Measurements from ENCODE around the gene MAGI2.
A peak's percentile ranks its signal among the peaks of the same experiment; 100 is the strongest.

MAGI2 gene

DNA sequence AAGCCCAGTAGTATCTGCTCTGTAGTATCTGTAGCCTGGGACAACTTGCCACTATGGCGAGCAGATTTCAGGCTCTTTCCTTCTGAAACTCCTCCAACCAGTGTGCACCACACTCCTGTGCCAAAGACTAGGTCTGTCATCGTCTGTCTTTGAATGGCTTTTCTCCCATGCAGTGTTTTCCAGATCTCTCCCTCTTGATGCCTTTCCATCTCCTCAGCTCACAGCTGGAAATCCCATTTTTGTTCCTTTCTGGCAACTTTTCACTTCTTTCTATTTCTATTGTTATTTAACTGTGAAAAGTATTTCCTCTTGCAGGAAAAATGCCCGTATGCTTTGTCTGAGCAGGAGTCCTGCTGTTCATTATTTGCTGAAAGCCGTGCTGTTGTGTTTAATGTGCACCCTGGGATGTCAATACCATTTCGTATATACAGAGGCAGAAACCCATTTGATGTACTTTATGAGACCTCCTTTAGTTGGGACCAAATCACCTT is 1281.2 kb downstream of the MAGI2 start:
- in situ Hi-C loops (cut with HindIII; ENCODE audit: low sequenced_read_pairs): no loop called here
- peak; percentile 27 for DNase-seq (ENCODE audit: low read depth)
- no peak overlapping the region for H3K4me3 ChIP-seq (ENCODE audit: low read depth, low read length)
- TF ChIP-seq CTCF (IDR thresholded peaks at IDR 0.05; ENCODE audit: low read depth, low read length, missing control alignments): no peak

DNA sequence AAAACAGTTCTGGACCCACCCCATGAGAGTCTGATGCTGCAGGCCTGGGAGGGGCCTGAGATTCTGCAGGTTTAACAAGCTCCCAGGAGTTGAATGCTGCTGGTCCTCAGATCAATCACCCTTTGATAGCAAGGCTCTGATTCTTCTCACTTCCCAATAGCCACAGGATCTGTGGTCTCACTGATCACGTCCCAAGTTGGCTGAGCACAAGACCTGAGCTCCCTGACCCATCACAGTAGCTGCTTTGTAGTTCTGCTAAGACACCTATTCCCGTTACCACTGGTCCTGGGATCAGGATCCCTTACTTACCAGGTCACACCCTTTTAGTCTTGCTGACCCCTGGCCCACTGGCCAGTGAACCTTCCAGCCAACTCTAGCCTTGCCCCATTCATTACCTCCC is 1282.1 kb downstream of the MAGI2 start:
- no peak overlapping the region for H3K4me3 ChIP-seq (ENCODE audit: low read depth, low read length)
- DNase-seq (ENCODE audit: low read depth): no peak
- TF ChIP-seq CTCF (IDR thresholded peaks at IDR 0.05; ENCODE audit: low read depth, low read length, missing control alignments): no peak
- in situ Hi-C loops (cut with HindIII; ENCODE audit: low sequenced_read_pairs): no loop called here

DNA sequence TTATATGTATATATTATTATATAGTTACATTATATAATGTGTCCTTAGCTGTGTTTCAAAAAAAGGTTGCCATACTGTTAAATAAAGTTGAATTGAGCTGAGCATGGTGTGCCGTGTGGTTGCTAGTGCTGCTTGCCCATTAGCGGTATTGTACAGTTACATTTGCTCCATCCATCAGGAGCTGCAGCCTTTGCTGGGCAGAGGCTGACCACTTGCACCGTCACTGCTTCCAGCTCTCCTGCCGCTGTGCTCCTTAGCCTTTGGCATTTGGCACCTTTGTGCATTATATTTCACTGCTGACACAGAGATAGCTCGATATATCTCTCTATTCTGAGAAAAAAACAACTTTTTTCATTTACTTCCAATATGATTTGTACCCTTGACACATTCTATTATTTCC is 1282.7 kb downstream of the MAGI2 start:
- no peak for TF ChIP-seq CTCF (IDR thresholded peaks at IDR 0.05; ENCODE audit: low read depth, low read length, missing control alignments)
- no peak overlapping the region for H3K4me3 ChIP-seq (ENCODE audit: low read depth, low read length)
- in situ Hi-C loops (cut with HindIII; ENCODE audit: low sequenced_read_pairs): no loop called here
- no peak for DNase-seq (ENCODE audit: low read depth)

GRCh38 chr7:78169992-78170391 is 1283.5 kb downstream of the MAGI2 start:
- DNase-seq (ENCODE audit: low read depth): no peak
- TF ChIP-seq CTCF (IDR thresholded peaks at IDR 0.05; ENCODE audit: low read depth, low read length, missing control alignments): no peak
- H3K4me3 ChIP-seq (ENCODE audit: low read depth, low read length): no peak overlapping the region
- in situ Hi-C loops (cut with HindIII; ENCODE audit: low sequenced_read_pairs): no loop called here

- H3K4me3 ChIP-seq (ENCODE audit: low read depth, low read length): no peak overlapping the region
- in situ Hi-C loops (cut with HindIII; ENCODE audit: low sequenced_read_pairs): no loop called here
- no peak for TF ChIP-seq CTCF (IDR thresholded peaks at IDR 0.05; ENCODE audit: low read depth, low read length, missing control alignments)
- DNase-seq (ENCODE audit: low read depth): no peak
These were observed 1284.6 kb downstream of the MAGI2 start for GRCh38 chr7:78168865-78169264.

- no peak for DNase-seq (ENCODE audit: low read depth)
- H3K4me3 ChIP-seq (ENCODE audit: low read depth, low read length): no peak overlapping the region
- no peak for TF ChIP-seq CTCF (IDR thresholded peaks at IDR 0.05; ENCODE audit: low read depth, low read length, missing control alignments)
- in situ Hi-C loops (cut with HindIII; ENCODE audit: low sequenced_read_pairs): no loop called here
These were observed 1285.6 kb downstream of the MAGI2 start for GRCh38 chr7:78167860-78168259.

GRCh38 chr7:78165854-78166253 is 1287.6 kb downstream of the MAGI2 start:
- no peak for TF ChIP-seq CTCF (IDR thresholded peaks at IDR 0.05; ENCODE audit: low read depth, low read length, missing control alignments)
- no peak for DNase-seq (ENCODE audit: low read depth)
- H3K4me3 ChIP-seq (ENCODE audit: low read depth, low read length): no peak overlapping the region
- in situ Hi-C loops (cut with HindIII; ENCODE audit: low sequenced_read_pairs): no loop called here

All from astrocyte of the cerebellum (primary cell).